ENCODE measurements around the gene NXPH3. TPM values are rescaled to one million over a fixed set of nuclear protein-coding genes. Genes with fewer than 3 reads are reported as not detected.

NXPH3 gene
- polyA plus RNA-seq, 1 donor, result 0.52 TPM

DNA sequence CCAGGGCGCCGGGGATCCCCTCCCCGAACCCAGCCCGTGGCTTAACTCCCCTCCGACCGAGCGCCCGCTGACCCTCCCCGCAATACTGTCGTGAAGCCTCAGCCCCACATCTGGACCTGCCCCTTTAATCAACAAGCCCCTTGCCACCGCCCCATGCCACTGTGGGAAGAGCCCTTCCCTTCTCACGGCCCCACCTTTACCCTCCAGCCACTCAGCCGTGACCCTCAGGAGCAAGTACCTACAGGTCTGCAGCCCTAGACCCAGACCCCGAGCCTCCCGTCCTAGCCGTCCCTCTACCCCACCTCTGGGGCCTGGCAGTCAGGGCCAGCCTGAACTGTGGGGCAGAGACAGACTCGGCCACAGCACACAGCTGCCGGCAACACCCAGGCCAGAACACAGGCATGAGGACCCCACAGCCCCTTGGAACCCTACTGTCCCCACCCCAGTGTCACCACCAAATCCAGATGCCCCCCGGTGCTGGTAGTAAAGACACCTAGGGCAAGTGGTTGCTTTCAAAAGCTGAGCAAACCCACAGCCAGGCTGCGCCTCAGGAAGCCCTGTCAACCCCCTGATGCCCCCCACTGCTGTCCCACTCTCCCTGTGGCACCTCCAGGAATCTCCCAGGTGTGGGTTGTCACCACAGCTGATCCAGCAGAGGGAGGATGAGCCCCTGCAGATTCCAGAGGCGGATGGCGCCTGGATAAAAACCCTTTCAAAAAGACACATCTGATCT, 1.4 kb downstream of the NXPH3 start:
- WGBS (ENCODE audit: insufficient coverage, low lambda C conversion rate), result no CpG with 5 or more reads among the region's 22 CpGs
- H3K27me3 ChIP-seq (ENCODE audit: control insufficient read depth, insufficient read depth, low read length), result peaks cover 65% of the 10 kb centered on the region
- no peak for DNase-seq
- no peak overlapping the region for H3K27ac ChIP-seq (ENCODE audit: low read length)
- peaks cover 7% of the 10 kb centered on the region for H3K4me1 ChIP-seq (ENCODE audit: control insufficient read depth, insufficient read depth, low read length)
- H3K36me3 ChIP-seq (ENCODE audit: control insufficient read depth, insufficient read depth, low read length), result no peaks in the 10 kb centered on the region
- peak overlapping the region; percentile 53 for H3K4me3 ChIP-seq (ENCODE audit: low read length)
- no peaks in the 10 kb centered on the region for H3K9me3 ChIP-seq (ENCODE audit: control insufficient read depth, low read depth, low read length)

DNA sequence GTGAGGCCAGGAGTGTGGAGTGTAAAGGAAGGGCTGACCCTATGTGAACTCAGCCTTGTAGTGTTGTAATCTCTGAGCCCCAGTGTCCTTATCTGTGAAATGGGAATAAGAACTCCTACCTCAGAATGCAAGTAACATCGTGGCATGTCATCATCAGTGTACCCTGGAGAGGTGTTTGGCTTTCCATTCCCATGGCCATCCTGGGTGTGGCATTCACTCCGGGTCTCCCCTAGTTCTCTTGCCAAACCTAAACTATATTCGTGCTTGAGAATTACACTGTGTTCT, 1.9 kb downstream of the NXPH3 start:
- Histone ChIP-seq H3K4me1 (ENCODE audit: control insufficient read depth, insufficient read depth, low read length) (peaks cover 7% of the 10 kb centered on the region), H3K36me3 (ENCODE audit: control insufficient read depth, insufficient read depth, low read length) (no peaks in the 10 kb centered on the region), H3K9me3 (ENCODE audit: control insufficient read depth, low read depth, low read length) (no peaks in the 10 kb centered on the region), H3K27me3 (ENCODE audit: control insufficient read depth, insufficient read depth, low read length) (peaks cover 60% of the 10 kb centered on the region), H3K4me3 (ENCODE audit: low read length) (no peak overlapping the region), H3K27ac (ENCODE audit: low read length) (no peak overlapping the region)
- no peak for DNase-seq
- WGBS (ENCODE audit: insufficient coverage, low lambda C conversion rate), result no CpG with 5 or more reads among the region's 3 CpGs

DNA sequence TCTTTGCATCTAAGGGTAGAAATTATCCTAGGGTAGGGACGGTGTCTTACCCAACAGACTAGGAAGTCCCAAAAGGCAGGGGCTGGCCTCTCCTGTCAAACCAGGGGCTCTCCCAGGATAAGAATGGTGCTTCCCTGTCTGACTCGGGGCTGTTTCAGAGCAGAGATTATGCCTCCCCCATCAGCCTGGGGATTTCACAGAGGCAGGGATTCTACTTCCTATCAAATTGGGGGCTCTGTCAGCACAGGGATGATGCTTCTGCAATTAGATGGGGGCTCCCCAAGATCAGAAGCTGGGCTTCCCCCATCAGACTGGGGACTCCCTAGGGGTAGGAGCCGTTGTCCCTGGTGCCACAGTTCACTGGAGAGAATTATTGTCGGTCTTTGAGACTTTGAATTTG, 2.3 kb downstream of the NXPH3 start:
- Histone ChIP-seq H3K36me3 (ENCODE audit: control insufficient read depth, insufficient read depth, low read length) (no peaks in the 10 kb centered on the region), H3K4me3 (ENCODE audit: low read length) (no peak overlapping the region), H3K4me1 (ENCODE audit: control insufficient read depth, insufficient read depth, low read length) (peaks cover 7% of the 10 kb centered on the region), H3K9me3 (ENCODE audit: control insufficient read depth, low read depth, low read length) (no peaks in the 10 kb centered on the region), H3K27ac (ENCODE audit: low read length) (no peak overlapping the region), H3K27me3 (ENCODE audit: control insufficient read depth, insufficient read depth, low read length) (peaks cover 56% of the 10 kb centered on the region)
- WGBS (ENCODE audit: insufficient coverage, low lambda C conversion rate), result no CpG with 5 or more reads among the region's 4 CpGs
- DNase-seq, result no peak

DNA sequence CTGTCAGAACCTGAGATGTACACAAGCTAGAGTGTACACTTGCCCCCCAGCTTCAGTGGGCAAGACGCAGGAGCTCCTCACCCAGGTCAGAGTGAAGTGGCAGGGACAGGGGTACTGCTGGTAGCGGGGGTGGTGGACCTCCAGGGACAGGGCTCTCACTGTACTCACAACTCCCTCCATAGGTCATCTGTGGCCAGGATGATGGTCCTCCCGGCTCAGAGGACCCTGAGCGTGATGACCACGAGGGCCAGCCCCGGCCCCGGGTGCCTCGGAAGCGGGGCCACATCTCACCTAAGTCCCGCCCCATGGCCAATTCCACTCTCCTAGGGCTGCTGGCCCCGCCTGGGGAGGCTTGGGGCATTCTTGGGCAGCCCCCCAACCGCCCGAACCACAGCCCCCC, 2.7 kb downstream of the NXPH3 start:
- Histone ChIP-seq H3K4me1 (ENCODE audit: control insufficient read depth, insufficient read depth, low read length) (peaks cover 7% of the 10 kb centered on the region), H3K27ac (ENCODE audit: low read length) (no peak overlapping the region), H3K27me3 (ENCODE audit: control insufficient read depth, insufficient read depth, low read length) (peaks cover 52% of the 10 kb centered on the region), H3K9me3 (ENCODE audit: control insufficient read depth, low read depth, low read length) (no peaks in the 10 kb centered on the region), H3K4me3 (ENCODE audit: low read length) (no peak overlapping the region), H3K36me3 (ENCODE audit: control insufficient read depth, insufficient read depth, low read length) (no peaks in the 10 kb centered on the region)
- WGBS (ENCODE audit: insufficient coverage, low lambda C conversion rate), result no CpG with 5 or more reads among the region's 13 CpGs
- no peak for DNase-seq

DNA sequence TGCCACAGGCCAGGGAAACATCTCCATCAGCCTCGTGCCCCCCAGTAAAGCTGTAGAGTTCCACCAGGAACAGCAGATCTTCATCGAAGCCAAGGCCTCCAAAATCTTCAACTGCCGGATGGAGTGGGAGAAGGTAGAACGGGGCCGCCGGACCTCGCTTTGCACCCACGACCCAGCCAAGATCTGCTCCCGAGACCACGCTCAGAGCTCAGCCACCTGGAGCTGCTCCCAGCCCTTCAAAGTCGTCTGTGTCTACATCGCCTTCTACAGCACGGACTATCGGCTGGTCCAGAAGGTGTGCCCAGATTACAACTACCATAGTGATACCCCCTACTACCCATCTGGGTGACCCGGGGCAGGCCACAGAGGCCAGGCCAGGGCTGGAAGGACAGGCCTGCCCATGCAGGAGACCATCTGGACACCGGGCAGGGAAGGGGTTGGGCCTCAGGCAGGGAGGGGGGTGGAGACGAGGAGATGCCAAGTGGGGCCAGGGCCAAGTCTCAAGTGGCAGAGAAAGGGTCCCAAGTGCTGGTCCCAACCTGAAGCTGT, 3.4 kb downstream of the NXPH3 start:
- no peaks in the 10 kb centered on the region for H3K36me3 ChIP-seq (ENCODE audit: control insufficient read depth, insufficient read depth, low read length)
- no CpG with 5 or more reads among the region's 17 CpGs for WGBS (ENCODE audit: insufficient coverage, low lambda C conversion rate)
- peaks cover 46% of the 10 kb centered on the region for H3K27me3 ChIP-seq (ENCODE audit: control insufficient read depth, insufficient read depth, low read length)
- H3K4me3 ChIP-seq (ENCODE audit: low read length), result no peak overlapping the region
- no peaks in the 10 kb centered on the region for H3K9me3 ChIP-seq (ENCODE audit: control insufficient read depth, low read depth, low read length)
- no peak overlapping the region for H3K27ac ChIP-seq (ENCODE audit: low read length)
- no peak for DNase-seq
- H3K4me1 ChIP-seq (ENCODE audit: control insufficient read depth, insufficient read depth, low read length), result peaks cover 7% of the 10 kb centered on the region

DNA sequence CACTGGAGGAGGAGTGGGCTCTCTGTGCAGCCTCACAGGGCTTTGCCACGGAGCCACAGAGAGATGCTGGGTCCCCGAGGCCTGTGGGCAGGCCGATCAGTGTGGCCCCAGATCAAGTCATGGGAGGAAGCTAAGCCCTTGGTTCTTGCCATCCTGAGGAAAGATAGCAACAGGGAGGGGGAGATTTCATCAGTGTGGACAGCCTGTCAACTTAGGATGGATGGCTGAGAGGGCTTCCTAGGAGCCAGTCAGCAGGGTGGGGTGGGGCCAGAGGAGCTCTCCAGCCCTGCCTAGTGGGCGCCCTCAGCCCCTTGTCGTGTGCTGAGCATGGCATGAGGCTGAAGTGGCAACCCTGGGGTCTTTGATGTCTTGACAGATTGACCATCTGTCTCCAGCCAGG, 3.9 kb downstream of the NXPH3 start:
- peaks cover 41% of the 10 kb centered on the region for H3K27me3 ChIP-seq (ENCODE audit: control insufficient read depth, insufficient read depth, low read length)
- H3K27ac ChIP-seq (ENCODE audit: low read length), result no peak overlapping the region
- no peak overlapping the region for H3K4me3 ChIP-seq (ENCODE audit: low read length)
- no peak for DNase-seq
- H3K36me3 ChIP-seq (ENCODE audit: control insufficient read depth, insufficient read depth, low read length), result no peaks in the 10 kb centered on the region
- H3K4me1 ChIP-seq (ENCODE audit: control insufficient read depth, insufficient read depth, low read length), result peaks cover 7% of the 10 kb centered on the region
- no CpG with 5 or more reads among the region's 5 CpGs for WGBS (ENCODE audit: insufficient coverage, low lambda C conversion rate)
- H3K9me3 ChIP-seq (ENCODE audit: control insufficient read depth, low read depth, low read length), result no peaks in the 10 kb centered on the region

DNA sequence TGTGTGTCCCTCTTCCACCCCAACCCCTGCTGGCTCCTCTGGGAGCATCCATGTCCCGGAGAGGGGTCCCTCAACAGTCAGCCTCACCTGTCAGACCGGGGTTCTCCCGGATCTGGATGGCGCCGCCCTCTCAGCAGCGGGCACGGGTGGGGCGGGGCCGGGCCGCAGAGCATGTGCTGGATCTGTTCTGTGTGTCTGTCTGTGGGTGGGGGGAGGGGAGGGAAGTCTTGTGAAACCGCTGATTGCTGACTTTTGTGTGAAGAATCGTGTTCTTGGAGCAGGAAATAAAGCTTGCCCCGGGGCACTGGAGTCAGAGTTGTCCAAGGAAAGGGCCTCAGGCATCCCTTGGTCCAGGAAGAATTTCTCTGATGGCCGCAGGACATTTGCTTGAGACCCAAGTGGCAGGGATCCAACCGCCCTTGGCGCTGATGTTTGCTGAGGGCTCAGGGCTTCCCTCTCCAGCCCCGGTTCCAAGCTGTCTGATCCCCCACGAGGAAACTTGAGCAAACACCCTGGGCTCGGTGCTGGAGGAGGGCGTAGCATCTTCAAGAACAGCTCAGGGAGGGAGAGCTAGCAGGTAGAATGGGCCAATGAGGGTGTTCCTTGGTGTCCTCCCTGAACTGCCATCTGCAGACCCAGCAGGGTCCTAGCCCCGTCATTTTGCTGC, 4.5 kb downstream of the NXPH3 start:
- Histone ChIP-seq H3K4me1 (ENCODE audit: control insufficient read depth, insufficient read depth, low read length) (peaks cover 7% of the 10 kb centered on the region), H3K27ac (ENCODE audit: low read length) (no peak overlapping the region), H3K4me3 (ENCODE audit: low read length) (no peak overlapping the region), H3K27me3 (ENCODE audit: control insufficient read depth, insufficient read depth, low read length) (peaks cover 34% of the 10 kb centered on the region), H3K9me3 (ENCODE audit: control insufficient read depth, low read depth, low read length) (no peaks in the 10 kb centered on the region), H3K36me3 (ENCODE audit: control insufficient read depth, insufficient read depth, low read length) (no peaks in the 10 kb centered on the region)
- WGBS (ENCODE audit: insufficient coverage, low lambda C conversion rate), result 83% methylated on average over 1 of the region's 21 CpGs
- DNase-seq, result no peak

DNA sequence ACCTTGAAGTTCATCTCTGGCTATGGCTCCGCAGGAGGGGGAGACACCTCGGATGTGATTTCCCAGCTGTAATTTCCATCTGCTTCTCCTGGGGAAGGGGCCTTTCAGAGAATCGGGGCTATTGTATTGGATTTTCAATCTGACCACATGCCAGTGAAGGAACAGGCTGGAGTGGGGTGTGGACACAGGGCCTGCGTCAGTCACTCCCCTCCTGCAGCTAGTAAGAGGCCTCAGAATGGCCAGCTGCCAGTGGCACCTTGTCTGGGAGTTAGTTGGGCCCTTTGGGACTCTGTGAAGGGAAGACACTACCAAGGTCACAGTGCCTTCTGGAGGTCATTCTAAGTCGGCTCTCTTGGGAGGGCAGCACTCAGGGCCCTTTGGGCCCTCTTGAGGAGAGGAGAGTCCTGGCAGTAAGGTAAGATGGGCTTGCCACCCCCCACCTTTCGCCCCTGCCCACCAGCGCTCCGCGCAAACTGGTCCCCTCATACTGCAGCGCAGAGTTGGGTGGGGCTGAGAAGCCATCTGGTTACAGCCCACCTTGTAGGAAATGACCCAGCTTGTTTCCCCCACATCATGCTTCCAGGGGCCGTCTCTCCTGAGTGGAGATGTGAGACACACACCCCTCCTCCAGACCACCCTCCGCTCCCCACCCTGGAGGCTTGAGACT, 5.4 kb downstream of the NXPH3 start:
- Histone ChIP-seq H3K27ac (ENCODE audit: low read length) (no peak overlapping the region), H3K4me1 (ENCODE audit: control insufficient read depth, insufficient read depth, low read length) (peaks cover 7% of the 10 kb centered on the region), H3K27me3 (ENCODE audit: control insufficient read depth, insufficient read depth, low read length) (peaks cover 29% of the 10 kb centered on the region), H3K4me3 (ENCODE audit: low read length) (no peak overlapping the region), H3K36me3 (ENCODE audit: control insufficient read depth, insufficient read depth, low read length) (no peaks in the 10 kb centered on the region), H3K9me3 (ENCODE audit: control insufficient read depth, low read depth, low read length) (no peaks in the 10 kb centered on the region)
- no CpG with 5 or more reads among the region's 12 CpGs for WGBS (ENCODE audit: insufficient coverage, low lambda C conversion rate)
- no peak for DNase-seq

DNA sequence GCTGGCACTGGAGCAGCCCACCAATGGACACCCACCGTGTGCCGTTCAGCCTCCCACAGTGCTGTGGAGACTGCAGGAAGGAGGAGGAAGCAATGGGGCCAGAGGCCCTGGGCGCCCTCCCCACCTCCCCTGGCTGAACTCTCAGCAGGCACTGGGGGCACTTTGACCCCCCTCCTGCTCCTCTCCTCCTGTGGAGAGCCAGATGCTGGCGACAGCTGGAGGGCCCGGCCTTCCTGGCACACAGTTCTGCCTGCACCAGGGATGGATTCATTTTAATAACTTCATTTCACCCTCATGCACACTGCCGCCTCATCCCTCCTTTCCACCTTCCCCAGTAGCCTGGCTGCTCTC, 6.0 kb downstream of the NXPH3 start:
- H3K27me3 ChIP-seq (ENCODE audit: control insufficient read depth, insufficient read depth, low read length), result peaks cover 24% of the 10 kb centered on the region
- H3K4me1 ChIP-seq (ENCODE audit: control insufficient read depth, insufficient read depth, low read length), result peaks cover 4% of the 10 kb centered on the region
- no peak overlapping the region for H3K4me3 ChIP-seq (ENCODE audit: low read length)
- no peak for DNase-seq
- H3K36me3 ChIP-seq (ENCODE audit: control insufficient read depth, insufficient read depth, low read length), result no peaks in the 10 kb centered on the region
- no CpG with 5 or more reads among the region's 6 CpGs for WGBS (ENCODE audit: insufficient coverage, low lambda C conversion rate)
- H3K27ac ChIP-seq (ENCODE audit: low read length), result no peak overlapping the region
- H3K9me3 ChIP-seq (ENCODE audit: control insufficient read depth, low read depth, low read length), result no peaks in the 10 kb centered on the region

DNA sequence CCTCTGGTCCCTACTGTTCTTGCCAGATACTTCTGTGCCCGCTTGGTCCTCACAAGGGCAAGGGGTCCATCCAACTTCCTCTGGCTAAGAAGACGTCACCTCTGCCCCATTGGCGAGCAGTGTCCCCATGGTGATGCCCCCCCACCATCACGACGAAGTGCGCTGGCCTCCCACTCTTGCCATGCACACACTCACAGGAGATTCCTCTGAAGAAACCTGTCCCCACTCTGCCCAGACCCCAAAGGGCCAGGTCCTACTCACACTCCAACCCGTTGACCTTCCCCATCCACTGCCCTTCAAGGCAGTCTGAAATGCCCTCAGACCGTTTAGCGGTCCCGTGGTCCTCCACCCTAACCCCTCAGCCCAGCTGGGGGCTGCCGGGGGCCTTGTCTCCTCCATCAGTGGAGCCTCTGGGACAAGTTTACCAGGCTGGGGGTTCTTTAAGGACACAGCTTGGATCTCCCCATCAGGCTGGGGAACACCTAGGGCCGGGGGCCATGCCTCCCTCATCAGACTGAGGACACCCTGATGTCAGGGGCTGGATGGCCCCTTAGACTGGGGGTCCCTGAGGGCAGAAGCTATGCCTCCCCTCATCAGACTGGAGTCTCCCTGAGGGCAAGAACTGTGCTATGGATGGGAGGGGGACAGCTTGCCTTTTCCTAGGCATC, 6.5 kb downstream of the NXPH3 start:
- peaks cover 19% of the 10 kb centered on the region for H3K27me3 ChIP-seq (ENCODE audit: control insufficient read depth, insufficient read depth, low read length)
- no CpG with 5 or more reads among the region's 12 CpGs for WGBS (ENCODE audit: insufficient coverage, low lambda C conversion rate)
- no peaks in the 10 kb centered on the region for H3K36me3 ChIP-seq (ENCODE audit: control insufficient read depth, insufficient read depth, low read length)
- no peak for DNase-seq
- H3K9me3 ChIP-seq (ENCODE audit: control insufficient read depth, low read depth, low read length), result no peaks in the 10 kb centered on the region
- H3K4me1 ChIP-seq (ENCODE audit: control insufficient read depth, insufficient read depth, low read length), result no peaks in the 10 kb centered on the region
- H3K27ac ChIP-seq (ENCODE audit: low read length), result no peak overlapping the region
- no peak overlapping the region for H3K4me3 ChIP-seq (ENCODE audit: low read length)

Measured in large intestine (tissue), 3 donors.